Stimulated activated effector memory CD8-positive, alpha-beta T cell treated with anti-CD3 and anti-CD28 coated beads, Interleukin-12 subunit alpha, Interleukin-12 subunit beta, amount 100 ng/mL, for 72 hours (primary cell): ENCODE data around the gene SFRP4.
A peak's percentile ranks its signal among the peaks of the same experiment; 100 is the strongest.

ENCODE experiments used
- ATAC-seq: fragments of 150-1000 bp; cut with Tn5 transposase; 2 replicates; pipeline ENCODE4 v1.10.0; 2021
- DNase-seq, 2 donors: peaks; one replicate each; pipeline ENCODE4 v3.0.0; 2021 to 2022; ENCODE audit warnings: low spot score in 2 of 2
- H3K27ac Mint-ChIP-seq: one replicate; pipeline ENCODE4 v1.8.0; 2022; ENCODE audit warnings: mild to moderate bottlenecking, mixed read lengths
- H3K36me3 Mint-ChIP-seq: one replicate; pipeline ENCODE4 v1.8.0; 2022; ENCODE audit warnings: mild to moderate bottlenecking, mixed read lengths
- H3K4me1 Mint-ChIP-seq: one replicate; pipeline ENCODE4 v1.8.0; 2022; ENCODE audit warnings: mixed read lengths
- H3K4me3 Mint-ChIP-seq: one replicate; pipeline ENCODE4 v1.8.0; 2022; ENCODE audit warnings: mild to moderate bottlenecking, mixed read lengths
- H3K9me3 Mint-ChIP-seq: one replicate; pipeline ENCODE4 v1.8.0; 2022; ENCODE audit warnings: mixed read lengths

Gene SFRP4

GRCh38 chr7:37933018-37933566 is 16.5 kb upstream of the SFRP4 start:
- ATAC-seq: no peak
- H3K36me3 Mint-ChIP-seq: no peaks in the 10 kb centered on the region
- no peaks in the 10 kb centered on the region for H3K9me3 Mint-ChIP-seq
- no peak overlapping the region for H3K27ac Mint-ChIP-seq
- DNase-seq: no peak
- H3K4me3 Mint-ChIP-seq: no peak overlapping the region
- no peaks in the 10 kb centered on the region for H3K4me1 Mint-ChIP-seq

GRCh38 chr7:37932543-37932942 is 15.9 kb upstream of the SFRP4 start:
- no peak for ATAC-seq
- H3K27ac Mint-ChIP-seq: no peak overlapping the region
- H3K4me1 Mint-ChIP-seq: no peaks in the 10 kb centered on the region
- no peaks in the 10 kb centered on the region for H3K36me3 Mint-ChIP-seq
- H3K4me3 Mint-ChIP-seq: no peak overlapping the region
- no peaks in the 10 kb centered on the region for H3K9me3 Mint-ChIP-seq
- DNase-seq: no peak

- H3K9me3 Mint-ChIP-seq: no peaks in the 10 kb centered on the region
- no peaks in the 10 kb centered on the region for H3K4me1 Mint-ChIP-seq
These were observed 13.8 kb upstream of the SFRP4 start for GRCh38 chr7:37930226-37930948.

GRCh38 chr7:37928878-37929277 is 12.3 kb upstream of the SFRP4 start:
- DNase-seq: no peak
- Mint-ChIP-seq H3K27ac (no peak overlapping the region), H3K4me3 (no peak overlapping the region), H3K36me3 (no peaks in the 10 kb centered on the region), H3K4me1 (no peaks in the 10 kb centered on the region), H3K9me3 (no peaks in the 10 kb centered on the region)
- ATAC-seq: no peak

More at GRCh38 chr7:37930226-37930948, 13.8 kb upstream of the SFRP4 start:
- DNase-seq: no peak
- Mint-ChIP-seq H3K36me3 (no peaks in the 10 kb centered on the region), H3K4me3 (no peak overlapping the region), H3K27ac (no peak overlapping the region)
- no peak for ATAC-seq

GRCh38 chr7:37927773-37928444 is 11.3 kb upstream of the SFRP4 start:
- ATAC-seq (no peak), DNase-seq (no peak)
- no peaks in the 10 kb centered on the region for H3K9me3 Mint-ChIP-seq
- H3K36me3 Mint-ChIP-seq: no peaks in the 10 kb centered on the region
- H3K4me1 Mint-ChIP-seq: no peaks in the 10 kb centered on the region
- no peak overlapping the region for H3K4me3 Mint-ChIP-seq
- H3K27ac Mint-ChIP-seq: no peak overlapping the region

- Mint-ChIP-seq H3K9me3 (no peaks in the 10 kb centered on the region), H3K4me3 (no peak overlapping the region), H3K36me3 (no peaks in the 10 kb centered on the region), H3K27ac (no peak overlapping the region), H3K4me1 (no peaks in the 10 kb centered on the region)
- ATAC-seq: no peak
- no peak for DNase-seq
These were observed 9.0 kb upstream of the SFRP4 start for GRCh38 chr7:37925620-37926019.

GRCh38 chr7:37924491-37925041 is 7.9 kb upstream of the SFRP4 start:
- no peak overlapping the region for H3K4me3 Mint-ChIP-seq
- ATAC-seq: no peak
- no peak for DNase-seq

GRCh38 chr7:37923996-37924395 is 7.4 kb upstream of the SFRP4 start:
- Mint-ChIP-seq H3K4me1 (no peaks in the 10 kb centered on the region), H3K9me3 (no peaks in the 10 kb centered on the region), H3K36me3 (no peaks in the 10 kb centered on the region), H3K27ac (no peak overlapping the region), H3K4me3 (no peak overlapping the region)
- DNase-seq (no peak), ATAC-seq (no peak)

More at GRCh38 chr7:37924491-37925041, 7.9 kb upstream of the SFRP4 start:
- H3K9me3 Mint-ChIP-seq: no peaks in the 10 kb centered on the region
- H3K27ac Mint-ChIP-seq: no peak overlapping the region
- no peaks in the 10 kb centered on the region for H3K36me3 Mint-ChIP-seq
- no peaks in the 10 kb centered on the region for H3K4me1 Mint-ChIP-seq

- H3K36me3 Mint-ChIP-seq: no peaks in the 10 kb centered on the region
- peaks cover 8% of the 10 kb centered on the region for H3K4me1 Mint-ChIP-seq
- no peak overlapping the region for H3K27ac Mint-ChIP-seq
- peak overlapping the region; percentile 66 for H3K4me3 Mint-ChIP-seq
- H3K9me3 Mint-ChIP-seq: no peaks in the 10 kb centered on the region
- DNase-seq (no peak), ATAC-seq (no peak)
These were observed 5.3 kb upstream of the SFRP4 start for GRCh38 chr7:37921876-37922275.

- peak overlapping the region; percentile 66 for H3K4me3 Mint-ChIP-seq
- H3K36me3 Mint-ChIP-seq: no peaks in the 10 kb centered on the region
- H3K4me1 Mint-ChIP-seq: peaks cover 11% of the 10 kb centered on the region
- ATAC-seq (peak; percentile 69), DNase-seq (peak; percentile 6 to 52)
- H3K9me3 Mint-ChIP-seq: no peaks in the 10 kb centered on the region
- H3K27ac Mint-ChIP-seq: no peak overlapping the region
These were observed 4.5 kb upstream of the SFRP4 start for GRCh38 chr7:37920849-37921805.

GRCh38 chr7:37920305-37920848 is 3.8 kb upstream of the SFRP4 start, which contains the start of gene EPDR1:
Gene EPDR1, plus strand, starts transcription at chr7:37920640. Its CDS starts 300 bp downstream, at chr7:37920940.
- Mint-ChIP-seq H3K36me3 (no peaks in the 10 kb centered on the region), H3K4me1 (peaks cover 15% of the 10 kb centered on the region), H3K27ac (no peak within 1 kb of the TSS), H3K9me3 (no peaks in the 10 kb centered on the region), H3K4me3 (peak within 1 kb of the TSS; percentile 66)
- DNase-seq: peak in 1 of 2 donors; percentile 61
- peak; percentile 68 for ATAC-seq

- Mint-ChIP-seq H3K27ac (no peak overlapping the region), H3K36me3 (no peaks in the 10 kb centered on the region), H3K4me1 (peaks cover 15% of the 10 kb centered on the region), H3K4me3 (no peak overlapping the region), H3K9me3 (no peaks in the 10 kb centered on the region)
- no peak for DNase-seq
- ATAC-seq: no peak
These were observed 1.9 kb upstream of the SFRP4 start for GRCh38 chr7:37918526-37918925.

- ATAC-seq (peak; percentile 3), DNase-seq (peak in 1 of 2 donors; percentile 49)
- H3K4me3 Mint-ChIP-seq: peak overlapping the region; percentile 51
- no peaks in the 10 kb centered on the region for H3K36me3 Mint-ChIP-seq
- H3K27ac Mint-ChIP-seq: no peak overlapping the region
- peaks cover 15% of the 10 kb centered on the region for H3K4me1 Mint-ChIP-seq
- H3K9me3 Mint-ChIP-seq: no peaks in the 10 kb centered on the region
These were observed 472 bp downstream of the SFRP4 start for GRCh38 chr7:37916017-37916672.

GRCh38 chr7:37915438-37915837 is 1.2 kb downstream of the SFRP4 start:
- Mint-ChIP-seq H3K9me3 (no peaks in the 10 kb centered on the region), H3K4me3 (peak overlapping the region; percentile 51), H3K36me3 (no peaks in the 10 kb centered on the region), H3K4me1 (peaks cover 15% of the 10 kb centered on the region), H3K27ac (no peak overlapping the region)
- ATAC-seq (peak; percentile 45), DNase-seq (no peak)
